A549 treated with RU486 at 1 μM for 4 hours (cell line): Measurements from ENCODE around the gene SPIN1. TPM values are rescaled to one million over a fixed set of nuclear protein-coding genes. Genes with fewer than 3 reads are reported as not detected.

Source experiments
- total RNA-seq: library from RNA; stranded (reverse); fragments of 200-300 nt; extraction: Qiagen RNA extraction; gene quantifications from 5 replicates; pipeline ENCODE4 v1.2.3, GENCODE V29; 2022; ENCODE audit warnings: low read depth

SPIN1 gene
- 22.7 to 39.7 TPM (median 38.6 TPM) in 5 replicates for total RNA-seq

DNA sequence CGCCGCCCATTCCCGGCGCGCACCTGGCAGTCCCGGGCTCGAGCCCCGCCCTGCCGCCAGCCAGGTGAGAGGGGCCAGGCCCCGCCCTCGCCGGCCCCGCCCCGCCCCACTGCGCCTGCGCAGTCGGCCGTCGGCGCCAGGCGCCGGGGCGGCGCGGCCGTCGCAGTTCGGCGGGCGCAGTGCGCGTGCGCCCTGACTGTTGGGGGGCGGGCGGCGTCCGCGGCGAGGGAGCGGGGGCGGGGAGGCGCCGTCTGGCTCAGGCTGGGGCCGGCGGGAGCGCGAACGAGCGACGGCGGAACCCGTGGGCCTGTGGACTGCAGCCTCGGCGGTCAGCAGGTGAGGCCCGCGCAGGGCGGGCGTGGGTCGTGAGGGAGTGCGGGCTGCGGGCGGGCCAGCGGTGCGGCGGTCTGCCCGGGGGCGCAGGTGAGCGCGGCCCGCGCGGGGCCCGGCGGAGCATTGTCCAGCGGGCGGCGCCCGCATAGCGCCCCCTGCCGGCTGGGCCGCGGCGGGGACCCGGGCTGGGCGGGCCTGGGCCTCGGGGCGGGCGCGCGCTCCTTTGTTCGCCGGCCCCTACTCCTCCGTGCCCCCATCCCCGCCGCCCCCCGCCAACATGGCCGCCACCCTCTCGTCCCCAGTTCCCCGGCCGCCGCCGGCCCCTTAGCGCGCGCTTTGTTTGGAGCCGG is at the start of gene SPIN1:
Gene SPIN1 (plus strand): TSS at position 242 of the 683 bp plus-strand sequence. CDS start 38,096 bp downstream, outside the sequence.

Other genes with a start within 250 kb of the SPIN1 start
- gene SPATA31C2, start 250.0 kb upstream of the SPIN1 start, total RNA-seq, result not detected in 5 replicates
- gene NXNL2, start 146.7 kb downstream of the SPIN1 start, total RNA-seq, result 0.29 to 0.87 TPM (median 0.78 TPM) in 5 replicates